ENCODE results near the gene PARD3B. TPM values are rescaled to one million over a fixed set of nuclear protein-coding genes. Genes with fewer than 3 reads are reported as not detected.
"Not testable (repeated sequence)": the region's sequence is repeated elsewhere in the genome, so short reads cannot be mapped to it uniquely, and the experiment has no call there.

The PARD3B gene
- total RNA-seq, 1 donor from 2014 or later = 9.5 TPM

- DNase-seq (ENCODE audit: low spot score) = no peak
- intact Hi-C loops (cut with DNase I) = no loop called here
Observed at GRCh38 chr2:204535764-204536163, 9.5 kb upstream of the PARD3B start.

DNA sequence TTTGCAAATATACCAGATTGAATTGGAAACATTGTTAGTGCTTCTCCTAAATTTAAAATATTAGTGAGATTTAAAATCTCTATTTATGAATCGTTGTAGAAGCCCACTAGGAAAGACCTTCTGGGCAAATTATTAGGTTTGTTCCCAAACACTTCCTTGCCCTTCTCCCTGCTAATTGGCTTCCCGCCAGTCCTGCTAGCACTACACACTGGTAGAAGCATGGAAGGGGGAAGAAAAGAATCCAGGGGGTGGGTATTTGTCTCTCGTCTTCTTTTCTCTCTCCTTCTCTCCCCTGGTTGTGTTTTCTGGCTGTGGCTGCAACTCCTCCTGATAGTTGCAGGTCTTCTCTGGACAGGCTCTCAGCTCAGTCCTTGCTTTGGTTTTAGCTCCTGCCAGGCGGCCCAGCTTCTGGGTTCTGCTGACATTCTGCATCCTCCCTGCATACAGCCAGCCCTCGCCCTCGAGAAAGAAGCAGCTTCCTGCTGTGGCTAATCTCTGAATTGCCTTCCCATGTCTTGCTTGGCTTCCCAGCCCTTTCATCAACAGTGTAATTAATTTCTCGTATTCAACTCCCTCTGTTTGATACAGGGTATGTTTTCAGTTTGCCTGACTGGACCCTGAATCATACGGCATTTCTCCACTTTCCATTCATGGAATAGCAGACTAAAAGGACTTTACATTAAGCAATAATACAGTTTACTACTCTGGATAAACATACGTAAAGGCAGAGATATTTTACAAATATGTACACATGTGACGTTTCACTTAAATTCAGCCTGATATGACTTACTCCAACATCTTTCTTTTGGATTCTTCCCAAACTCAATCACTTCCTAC lies 6.9 kb upstream of the PARD3B start:
- DNase-seq (ENCODE audit: low spot score) = no peak
- intact Hi-C loops (cut with DNase I) = no loop called here

DNA sequence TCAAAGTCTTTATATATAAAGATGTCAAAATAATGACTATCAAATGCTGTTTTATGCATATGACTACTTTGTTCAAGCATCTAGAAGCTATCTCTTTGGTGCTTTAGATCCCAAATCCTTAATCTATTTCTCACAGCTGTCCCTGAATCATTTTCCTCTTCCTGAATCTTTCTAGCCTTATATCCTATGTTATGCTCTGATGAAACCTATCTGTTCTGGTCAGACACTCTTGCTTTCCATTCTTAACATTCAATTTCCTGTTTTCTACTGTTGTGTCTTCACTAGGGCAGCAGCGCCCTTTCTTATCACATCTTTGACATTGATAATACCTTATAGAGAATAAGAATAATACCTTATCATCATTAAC lies 6.3 kb upstream of the PARD3B start:
- DNase-seq (ENCODE audit: low spot score) = no peak
- intact Hi-C loops (cut with DNase I) = no loop called here

- DNase-seq (ENCODE audit: low spot score) = no peak
- intact Hi-C loops (cut with DNase I) = loop anchor here (10.0 kb wide), 1 partner anchor 217 kb away; no protein-coding TSS in a partner anchor
Observed at GRCh38 chr2:204541637-204542036, 3.6 kb upstream of the PARD3B start.

DNA sequence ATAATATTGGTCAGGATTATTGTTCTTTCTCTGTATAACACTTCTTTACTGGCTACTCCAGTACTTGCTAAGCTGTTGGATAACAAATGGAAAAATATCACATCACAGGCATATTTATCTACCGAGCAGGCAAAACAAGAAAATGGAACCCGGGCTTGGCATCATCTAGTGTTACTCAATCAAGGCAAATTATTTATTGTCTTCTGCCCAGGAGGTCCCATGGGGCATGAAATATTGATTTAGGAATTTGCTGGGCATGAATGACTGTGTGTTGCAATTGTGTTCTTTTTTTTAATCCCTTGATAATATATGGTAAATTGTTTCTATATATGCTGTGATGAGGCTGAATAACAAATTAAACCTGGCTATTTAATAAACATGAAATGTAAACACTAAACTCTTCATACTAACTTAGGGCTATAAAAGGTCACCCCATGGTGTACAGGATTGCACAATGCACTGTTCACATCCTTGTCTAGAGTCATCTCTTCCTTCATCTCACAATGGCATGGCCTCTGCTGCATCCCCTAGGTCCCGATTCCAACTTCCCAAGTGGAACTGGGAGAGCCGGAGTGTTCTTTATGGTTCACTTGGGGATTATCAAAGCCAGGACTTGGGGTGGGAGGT lies 2.2 kb upstream of the PARD3B start:
- intact Hi-C loops (cut with DNase I) = loop anchor here (10.0 kb wide), 1 partner anchor 218 kb away; no protein-coding TSS in a partner anchor
- no peak for DNase-seq (ENCODE audit: low spot score)

- intact Hi-C loops (cut with DNase I) = loop anchor here (10.0 kb wide), 1 partner anchor 221 kb away; no protein-coding TSS in a partner anchor
Observed at GRCh38 chr2:204545861-204546735, 823 bp downstream of the PARD3B start.

DNA sequence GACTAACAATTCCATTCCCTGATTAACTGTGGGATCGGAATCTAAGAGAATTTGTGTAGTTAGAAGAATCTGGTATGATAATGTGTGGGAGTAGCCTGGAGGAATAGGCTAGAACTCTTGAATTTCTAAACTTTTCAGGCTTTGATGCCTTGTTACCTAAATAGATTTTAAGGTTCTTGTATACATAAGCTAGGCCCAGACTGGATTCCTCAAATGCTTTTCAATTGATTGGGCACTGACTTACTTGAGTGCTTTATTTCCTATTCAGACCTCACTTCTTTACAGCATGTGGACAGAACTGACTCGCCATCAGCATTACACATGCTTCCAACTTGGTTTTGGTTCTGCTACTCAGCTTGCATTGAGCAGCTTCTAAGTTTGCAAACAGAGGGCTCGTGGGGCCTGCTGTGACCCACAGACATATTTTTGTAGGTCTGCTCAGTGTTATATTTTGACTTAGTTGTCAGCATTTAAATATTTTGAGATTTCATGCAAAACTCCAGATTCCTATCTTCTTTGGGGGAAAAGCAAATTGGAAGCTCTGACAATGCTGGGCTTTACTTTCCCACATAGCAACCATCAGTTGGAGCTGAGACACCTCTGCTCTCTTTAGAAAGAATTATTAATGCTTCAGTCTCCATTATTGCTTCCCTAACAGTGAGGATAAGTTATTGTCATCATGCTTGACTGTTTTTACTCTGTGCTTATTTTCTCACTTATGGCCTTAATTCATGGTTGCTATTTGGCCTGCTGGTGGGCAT lies 5.7 kb downstream of the PARD3B start:
- no peak for DNase-seq (ENCODE audit: low spot score)
- intact Hi-C loops (cut with DNase I) = no loop called here

More at GRCh38 chr2:204545861-204546735, 823 bp downstream of the PARD3B start:
- DNase-seq (ENCODE audit: low spot score) = no peak

- intact Hi-C loops (cut with DNase I) = no loop called here
- no peak for DNase-seq (ENCODE audit: low spot score)
Observed at GRCh38 chr2:204551512-204551863, 6.2 kb downstream of the PARD3B start.

DNA sequence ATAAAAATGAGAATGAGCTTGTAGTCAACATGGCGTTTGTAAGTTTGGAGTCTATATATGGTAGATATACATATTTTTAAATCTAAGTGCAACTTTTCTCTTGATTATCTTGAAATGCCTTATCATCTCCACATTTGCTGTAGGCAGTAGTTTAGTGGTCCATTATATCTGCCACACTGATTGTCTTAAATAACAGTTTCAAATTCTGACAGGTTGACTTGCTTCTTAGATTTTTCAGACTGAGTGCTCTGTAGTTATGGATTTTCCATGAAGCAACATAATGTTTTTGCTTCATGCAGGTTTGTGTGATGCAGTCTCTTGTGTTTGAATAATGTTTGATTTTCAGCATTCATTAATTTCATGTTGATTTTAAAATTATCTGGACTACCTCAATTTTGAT lies 12.3 kb downstream of the PARD3B start:
- no peak for DNase-seq (ENCODE audit: low spot score)
- intact Hi-C loops (cut with DNase I) = no loop called here

DNA sequence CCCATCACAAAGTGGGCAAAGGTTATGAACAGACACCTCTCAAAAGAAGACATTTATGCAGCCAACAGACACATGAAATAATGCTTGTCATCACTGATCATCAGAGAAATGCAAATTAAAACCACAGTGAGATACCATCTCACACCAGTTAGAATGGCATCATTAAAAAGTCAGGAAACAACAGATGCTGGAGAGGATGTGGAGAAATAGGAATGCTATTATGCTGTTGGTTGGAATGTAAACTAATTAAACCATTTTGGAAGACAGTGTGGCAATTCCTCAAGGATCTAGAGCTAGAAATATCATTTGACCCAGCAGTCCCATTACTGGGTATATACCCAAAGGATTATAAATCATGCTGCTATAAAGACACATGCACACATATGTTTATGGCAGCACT lies 14.1 kb downstream of the PARD3B start:
- DNase-seq (ENCODE audit: low spot score); intact Hi-C loops (cut with DNase I): not testable (repeated sequence)

DNA sequence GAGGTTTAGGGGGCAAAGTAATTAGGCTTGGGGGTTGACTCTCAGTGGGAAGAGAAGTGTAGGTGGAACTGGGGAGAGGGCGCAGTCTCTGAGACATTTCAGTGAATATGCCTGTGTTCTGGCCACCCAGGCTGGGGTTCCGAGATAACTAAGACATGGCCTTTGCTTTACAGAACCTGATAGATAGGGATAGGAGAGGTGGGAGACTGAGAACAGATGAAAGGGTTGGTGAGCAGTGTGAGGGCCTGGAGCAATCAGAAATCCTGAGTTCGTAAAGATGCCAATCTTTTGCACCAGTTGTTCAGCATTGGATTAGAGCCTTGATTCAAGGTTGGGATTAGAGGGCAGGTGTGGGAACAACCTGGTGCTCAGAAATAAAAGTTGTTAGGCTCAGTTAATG lies 15.6 kb downstream of the PARD3B start:
- intact Hi-C loops (cut with DNase I) = no loop called here
- no peak for DNase-seq (ENCODE audit: low spot score)

DNA sequence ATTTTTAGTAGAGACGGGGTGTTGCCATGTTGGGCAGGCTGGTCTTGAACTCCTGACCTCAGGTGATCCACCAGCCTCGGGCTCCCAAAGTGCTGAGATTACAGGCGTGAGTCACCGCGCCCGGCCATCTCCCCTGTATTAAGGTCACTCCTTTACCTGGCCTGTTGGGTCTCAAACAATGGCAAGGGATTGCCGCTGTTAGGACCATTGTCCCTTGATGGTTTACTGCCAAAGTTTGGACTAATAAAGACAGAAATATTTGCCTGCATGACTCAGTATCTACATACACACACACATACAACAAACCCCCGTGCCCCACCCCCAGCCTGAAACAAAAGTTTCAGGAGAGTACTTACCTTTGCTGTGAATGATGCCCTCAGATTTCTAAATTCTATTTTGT lies 16.5 kb downstream of the PARD3B start:
- DNase-seq (ENCODE audit: low spot score) = no peak
- intact Hi-C loops (cut with DNase I) = no loop called here

GRCh38 chr2:204566439-204566838 lies 21.2 kb downstream of the PARD3B start:
- no peak for DNase-seq (ENCODE audit: low spot score)
- intact Hi-C loops (cut with DNase I) = no loop called here

GRCh38 chr2:204570421-204570820 lies 25.1 kb downstream of the PARD3B start:
- intact Hi-C loops (cut with DNase I) = no loop called here
- no peak for DNase-seq (ENCODE audit: low spot score)

DNA sequence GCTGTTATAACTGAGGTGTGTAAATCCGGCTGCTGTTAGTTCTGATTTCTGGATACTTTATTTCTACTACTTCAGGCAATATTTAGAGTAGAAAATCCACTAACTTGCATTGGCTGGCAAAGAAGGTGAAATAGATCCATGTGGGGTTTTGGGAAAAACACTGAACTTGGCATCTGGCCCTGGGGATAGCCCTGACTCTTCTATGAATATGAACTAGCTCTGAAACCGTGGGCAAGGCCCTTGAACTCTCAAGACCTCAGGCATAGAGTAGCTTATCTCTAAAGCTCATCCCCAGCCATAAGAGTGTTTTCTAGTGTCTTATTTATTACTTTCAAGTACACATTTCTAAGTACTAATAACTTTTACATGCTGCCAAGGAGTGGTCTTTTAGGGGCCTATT lies 25.8 kb downstream of the PARD3B start:
- intact Hi-C loops (cut with DNase I) = no loop called here
- no peak for DNase-seq (ENCODE audit: low spot score)

DNA sequence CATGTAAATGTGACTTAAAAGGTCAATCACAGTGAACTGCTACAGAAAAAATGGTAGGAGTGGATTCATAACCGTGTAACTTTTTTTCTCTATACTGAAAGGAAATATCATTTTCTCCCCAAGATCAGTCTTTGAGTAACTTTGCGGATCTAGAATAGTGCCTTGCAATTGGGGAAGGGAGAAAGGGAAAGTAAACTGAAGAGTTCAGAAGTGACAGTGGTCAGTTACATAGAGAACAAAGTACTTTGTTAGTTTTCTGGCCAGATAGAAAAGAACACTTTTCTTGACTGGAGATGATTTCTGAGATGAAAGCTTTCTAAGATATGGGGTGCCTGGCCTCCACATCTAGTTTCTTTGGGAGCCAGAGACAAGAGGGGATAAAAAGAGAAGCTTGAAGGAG lies 26.6 kb downstream of the PARD3B start:
- intact Hi-C loops (cut with DNase I) = no loop called here
- DNase-seq (ENCODE audit: low spot score) = no peak

GRCh38 chr2:204573221-204573620 lies 27.9 kb downstream of the PARD3B start:
- no peak for DNase-seq (ENCODE audit: low spot score)

GRCh38 chr2:204574486-204574885 lies 29.2 kb downstream of the PARD3B start:
- intact Hi-C loops (cut with DNase I) = no loop called here
- no peak for DNase-seq (ENCODE audit: low spot score)

More at GRCh38 chr2:204573221-204573620, 27.9 kb downstream of the PARD3B start:
- intact Hi-C loops (cut with DNase I) = no loop called here

- DNase-seq (ENCODE audit: low spot score) = no peak
- intact Hi-C loops (cut with DNase I) = no loop called here
Observed at GRCh38 chr2:204575463-204575862, 30.2 kb downstream of the PARD3B start.
